HUES6 (cell line): ENCODE measurements around the gene C1D.

Experiments
- H3K27ac ChIP-seq: 2 replicates; pipeline ENCODE4 v1.7.0; 2013; ENCODE audit warnings: low read depth, mild to moderate bottlenecking, low read length, inconsistent platforms
- H3K27me3 ChIP-seq: 2 replicates; pipeline ENCODE4 v1.6.1; 2013; ENCODE audit warnings: low read length; ENCODE audit not compliant: control insufficient read depth, insufficient read depth
- H3K36me3 ChIP-seq: 2 replicates; pipeline ENCODE4 v1.6.1; 2013; ENCODE audit warnings: low read length; ENCODE audit not compliant: control insufficient read depth, insufficient read depth
- H3K4me1 ChIP-seq: 2 replicates; pipeline ENCODE4 v1.6.1; 2013; ENCODE audit warnings: low read length; ENCODE audit not compliant: control insufficient read depth, insufficient read depth
- H3K4me3 ChIP-seq: 2 replicates; pipeline ENCODE4 v1.5.1; 2013; ENCODE audit warnings: low read depth, low read length
- H3K9ac ChIP-seq: one replicate; pipeline ENCODE4 v1.6.1; 2013; ENCODE audit warnings: mild to moderate bottlenecking, low read length
- H3K9me3 ChIP-seq: 2 replicates; pipeline ENCODE4 v1.6.1; 2013; ENCODE audit warnings: low read depth, low read length; ENCODE audit not compliant: control insufficient read depth, insufficient read depth

The C1D gene

DNA sequence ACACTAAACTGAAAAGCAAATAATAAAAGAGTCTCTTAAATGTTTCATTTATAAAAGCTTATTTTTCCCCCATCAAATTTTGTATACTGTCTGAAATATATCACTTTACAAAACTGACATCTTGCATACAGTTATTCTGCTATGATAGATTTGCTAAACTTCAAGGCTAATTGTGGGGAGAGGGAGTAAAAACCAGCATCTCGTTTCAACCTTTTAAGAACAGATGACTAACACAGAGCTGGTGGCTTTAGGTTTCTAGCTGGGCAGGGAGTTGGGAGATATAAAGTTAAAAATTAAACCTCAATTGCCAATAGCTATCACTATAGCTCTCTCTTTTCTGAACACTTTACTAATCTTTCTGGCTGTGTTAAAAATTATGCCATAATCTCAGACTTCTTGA is 23.5 kb downstream of the C1D start:
- H3K4me3 ChIP-seq: no peak overlapping the region
- no peaks in the 10 kb centered on the region for H3K9me3 ChIP-seq
- H3K27ac ChIP-seq: no peak overlapping the region

DNA sequence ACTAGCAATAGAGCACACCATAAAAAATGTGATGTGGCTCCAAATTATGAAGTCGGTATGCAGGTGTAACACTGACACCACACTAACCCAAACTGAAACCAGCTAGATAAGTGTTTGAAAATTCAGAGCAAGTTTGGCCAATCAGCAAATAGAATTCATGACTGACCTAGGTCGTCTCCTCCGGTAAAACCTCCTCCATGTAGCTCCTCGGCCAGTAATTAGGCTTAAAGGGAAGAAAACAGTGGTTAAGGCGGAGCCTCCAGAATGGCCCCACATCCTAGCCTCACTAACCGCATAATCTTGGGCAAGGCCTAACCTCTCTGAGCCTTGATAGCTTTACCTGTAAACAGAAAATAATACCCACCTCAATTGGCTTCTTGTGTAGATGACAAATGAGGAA is 30.1 kb downstream of the C1D start:
- H3K9ac ChIP-seq: no peak overlapping the region
- H3K4me1 ChIP-seq: no peaks in the 10 kb centered on the region
- no peak overlapping the region for H3K4me3 ChIP-seq
- H3K27me3 ChIP-seq: no peaks in the 10 kb centered on the region
- H3K36me3 ChIP-seq: no peaks in the 10 kb centered on the region
- H3K9me3 ChIP-seq: no peaks in the 10 kb centered on the region
- no peak overlapping the region for H3K27ac ChIP-seq

More for the DNA sequence above, 23.5 kb downstream of the C1D start:
- Histone ChIP-seq H3K9ac (no peak overlapping the region), H3K36me3 (no peaks in the 10 kb centered on the region; the same call in 1 of the 2 replicates), H3K27me3 (no peaks in the 10 kb centered on the region), H3K4me1 (no peaks in the 10 kb centered on the region)

DNA sequence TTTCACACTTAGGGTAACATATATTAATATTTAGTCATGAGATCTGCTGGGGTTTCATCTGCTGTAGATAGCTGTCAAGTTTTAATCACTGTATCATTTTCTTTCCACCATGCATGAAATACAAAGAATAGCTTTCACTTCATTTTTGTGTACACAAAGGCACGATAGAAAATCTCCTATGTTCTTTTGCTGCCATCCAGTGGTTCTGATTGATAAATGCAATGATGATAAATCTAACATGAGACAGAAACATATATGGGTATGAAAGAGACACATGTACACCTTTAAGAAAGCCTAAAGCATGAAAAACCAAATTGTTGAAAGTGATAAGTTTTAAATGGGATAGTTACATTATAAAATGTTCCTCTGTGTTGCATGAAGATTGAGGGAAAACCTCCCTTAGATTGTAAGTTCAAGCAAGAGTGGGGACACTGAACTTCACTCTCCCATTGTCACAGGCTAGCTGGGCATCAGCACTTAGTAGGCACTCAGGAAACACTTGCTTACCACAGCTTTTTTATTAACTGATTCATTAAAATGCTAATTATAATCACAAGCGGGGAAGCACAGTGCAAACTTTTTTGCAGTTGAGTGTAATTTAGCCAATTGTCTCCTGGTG is 31.2 kb downstream of the C1D start:
- Histone ChIP-seq H3K9ac (no peak overlapping the region), H3K27me3 (no peaks in the 10 kb centered on the region), H3K9me3 (no peaks in the 10 kb centered on the region), H3K4me3 (no peak overlapping the region), H3K36me3 (no peaks in the 10 kb centered on the region), H3K27ac (no peak overlapping the region), H3K4me1 (no peaks in the 10 kb centered on the region)

DNA sequence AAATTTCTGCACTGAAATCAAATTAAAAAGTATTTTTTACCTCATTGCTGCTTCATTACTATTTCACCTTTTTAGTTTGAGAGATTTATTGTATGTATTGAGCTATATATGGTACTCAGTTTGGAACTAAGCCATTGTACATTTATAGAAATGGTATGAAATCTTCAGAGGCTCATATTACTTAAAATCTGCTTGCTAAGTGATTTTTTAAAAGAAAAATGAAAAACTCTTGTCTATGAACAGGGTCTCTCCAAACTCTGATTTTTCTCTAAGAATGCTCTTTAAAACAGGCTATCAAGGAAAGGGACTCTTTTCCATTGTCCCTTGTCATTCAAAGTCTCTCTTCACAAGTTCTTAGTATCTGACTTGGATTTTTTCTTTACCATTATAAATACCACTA is 31.8 kb downstream of the C1D start:
- H3K9me3 ChIP-seq: no peaks in the 10 kb centered on the region
- no peaks in the 10 kb centered on the region for H3K36me3 ChIP-seq
- no peaks in the 10 kb centered on the region for H3K4me1 ChIP-seq
- H3K9ac ChIP-seq: no peak overlapping the region
- no peak overlapping the region for H3K27ac ChIP-seq
- no peaks in the 10 kb centered on the region for H3K27me3 ChIP-seq
- no peak overlapping the region for H3K4me3 ChIP-seq

DNA sequence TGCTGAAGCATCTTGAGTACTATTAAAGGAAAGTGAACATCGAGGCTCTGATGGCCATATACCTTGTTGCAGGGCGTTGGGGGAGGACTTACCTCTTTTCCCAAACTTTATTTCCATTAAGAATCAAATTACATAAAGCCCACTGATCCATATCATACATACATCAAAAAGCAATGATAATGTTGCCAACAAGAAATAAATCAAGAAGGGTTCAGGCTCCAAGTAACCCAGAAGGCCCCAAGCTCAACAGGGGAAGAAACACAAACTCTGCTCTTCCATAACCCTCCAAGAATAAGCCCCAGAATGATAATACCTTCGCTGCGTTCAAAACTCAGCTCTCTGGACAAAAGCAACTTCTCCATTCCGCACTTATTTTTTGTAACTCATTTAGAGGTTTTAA is 32.3 kb downstream of the C1D start:
- Histone ChIP-seq H3K9ac (no peak overlapping the region), H3K27ac (no peak overlapping the region), H3K4me3 (no peak overlapping the region), H3K9me3 (no peaks in the 10 kb centered on the region), H3K4me1 (no peaks in the 10 kb centered on the region), H3K27me3 (no peaks in the 10 kb centered on the region), H3K36me3 (no peaks in the 10 kb centered on the region)

DNA sequence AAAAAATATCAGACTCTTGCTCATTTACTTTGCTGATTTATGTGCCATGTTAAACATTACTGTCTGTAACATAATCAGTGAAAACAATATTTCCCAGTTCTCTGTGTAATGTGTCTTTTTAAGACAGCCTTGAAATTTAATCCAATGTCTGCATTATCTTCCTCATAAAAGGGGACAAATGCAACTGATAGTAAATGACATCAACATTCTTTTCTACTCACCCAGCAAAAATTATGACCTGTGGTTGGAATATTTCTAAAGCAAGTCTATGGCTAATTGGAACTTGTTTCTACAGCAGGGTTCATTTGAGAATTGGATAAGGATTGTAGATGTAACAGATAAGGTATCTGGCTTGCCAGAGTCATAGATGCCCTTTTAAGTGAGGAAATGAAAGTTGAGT is 34.8 kb downstream of the C1D start:
- Histone ChIP-seq H3K36me3 (no peaks in the 10 kb centered on the region), H3K9ac (no peak overlapping the region), H3K27ac (no peak overlapping the region), H3K4me1 (no peaks in the 10 kb centered on the region), H3K4me3 (no peak overlapping the region), H3K9me3 (no peaks in the 10 kb centered on the region), H3K27me3 (no peaks in the 10 kb centered on the region)

DNA sequence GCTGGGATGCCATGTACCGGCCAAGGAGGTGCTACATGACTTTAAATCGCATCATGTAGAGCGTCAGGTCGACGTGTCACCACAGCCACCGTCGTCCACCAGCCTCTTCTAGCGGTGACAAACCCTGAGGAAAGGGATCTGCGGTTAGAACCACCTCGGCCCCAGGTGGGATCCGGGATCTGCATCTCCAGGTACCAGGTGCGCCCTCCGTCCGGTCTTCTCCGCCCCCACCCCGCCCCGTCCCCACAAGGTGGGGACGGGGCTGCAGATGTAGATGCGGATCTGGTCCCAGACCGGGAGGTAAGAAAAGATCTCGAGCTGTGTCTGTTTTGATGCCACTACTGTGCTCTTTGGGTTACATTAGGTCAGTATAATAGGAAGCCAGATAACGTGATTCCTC is 38.4 kb downstream of the C1D start:
- Histone ChIP-seq H3K4me3 (no peak overlapping the region), H3K27ac (no peak overlapping the region), H3K4me1 (no peaks in the 10 kb centered on the region), H3K9me3 (no peaks in the 10 kb centered on the region), H3K9ac (no peak overlapping the region), H3K36me3 (no peaks in the 10 kb centered on the region), H3K27me3 (no peaks in the 10 kb centered on the region)

DNA sequence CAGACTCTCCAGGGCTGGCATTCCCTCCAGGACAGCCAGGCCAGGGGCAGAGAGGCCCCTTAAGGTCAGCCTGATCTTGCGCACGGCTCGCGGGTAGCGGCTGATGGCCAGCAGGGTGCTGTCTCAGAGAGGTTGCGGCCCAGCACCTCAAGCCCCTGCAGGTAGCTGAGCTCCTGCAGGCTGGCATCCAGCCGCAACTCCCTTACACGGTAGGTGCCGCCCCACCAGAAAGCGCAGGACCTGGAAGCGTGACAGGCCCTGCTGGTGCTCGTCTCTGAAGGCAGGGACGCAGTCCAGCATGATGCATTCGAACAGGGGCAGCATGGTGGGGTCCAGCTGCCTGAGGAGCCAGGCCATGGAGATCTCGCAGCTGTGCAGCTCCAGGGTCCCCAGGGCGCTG is 38.9 kb downstream of the C1D start:
- Histone ChIP-seq H3K27me3 (no peaks in the 10 kb centered on the region), H3K4me3 (no peak overlapping the region), H3K36me3 (no peaks in the 10 kb centered on the region), H3K27ac (no peak overlapping the region), H3K9me3 (no peaks in the 10 kb centered on the region), H3K9ac (no peak overlapping the region), H3K4me1 (no peaks in the 10 kb centered on the region)

DNA sequence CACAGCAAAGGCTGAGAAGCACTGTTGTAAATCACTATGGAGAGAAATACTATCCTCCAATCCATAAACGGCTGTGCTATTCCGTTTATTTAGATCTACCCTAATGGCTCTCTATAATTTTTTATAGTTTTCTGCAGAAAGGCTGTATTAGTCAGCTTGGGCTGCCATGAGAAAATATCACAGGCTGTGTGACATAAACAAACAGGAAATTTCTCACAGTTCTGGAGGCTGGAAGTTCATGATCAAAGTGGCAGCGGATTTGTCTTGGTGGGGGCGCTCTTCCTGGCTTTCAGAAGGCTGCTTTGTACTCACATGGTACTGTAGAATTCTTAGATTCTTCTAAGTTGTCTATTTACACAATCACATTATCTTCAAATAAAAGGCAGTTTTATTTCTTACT is 44.1 kb downstream of the C1D start:
- H3K9ac ChIP-seq: no peak overlapping the region
- no peak overlapping the region for H3K27ac ChIP-seq
- no peaks in the 10 kb centered on the region for H3K4me1 ChIP-seq
- H3K36me3 ChIP-seq: no peaks in the 10 kb centered on the region
- no peaks in the 10 kb centered on the region for H3K9me3 ChIP-seq
- no peak overlapping the region for H3K4me3 ChIP-seq
- no peaks in the 10 kb centered on the region for H3K27me3 ChIP-seq

DNA sequence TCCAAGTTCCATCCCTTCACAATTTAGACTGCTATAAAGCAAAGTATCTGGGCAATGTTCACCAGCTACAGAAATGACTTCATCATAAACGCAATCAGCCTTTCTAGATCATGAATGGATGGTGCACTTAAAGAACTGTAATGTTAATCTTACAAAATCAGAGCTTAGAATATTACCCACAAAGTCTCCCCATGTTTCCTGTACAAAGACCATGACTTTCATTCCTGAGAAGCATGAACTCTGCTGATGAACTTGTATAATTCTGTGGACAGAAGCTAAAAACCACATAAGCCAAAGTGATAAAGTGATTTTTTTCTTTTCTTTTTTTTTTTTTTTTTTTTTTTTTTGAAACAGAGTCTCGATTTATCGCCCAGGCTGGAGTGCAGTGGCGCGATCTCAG is 53.3 kb downstream of the C1D start:
- Histone ChIP-seq H3K27ac (no peak overlapping the region), H3K9me3 (no peaks in the 10 kb centered on the region), H3K9ac (no peak overlapping the region), H3K27me3 (no peaks in the 10 kb centered on the region), H3K4me1 (no peaks in the 10 kb centered on the region), H3K36me3 (no peaks in the 10 kb centered on the region), H3K4me3 (no peak overlapping the region)

DNA sequence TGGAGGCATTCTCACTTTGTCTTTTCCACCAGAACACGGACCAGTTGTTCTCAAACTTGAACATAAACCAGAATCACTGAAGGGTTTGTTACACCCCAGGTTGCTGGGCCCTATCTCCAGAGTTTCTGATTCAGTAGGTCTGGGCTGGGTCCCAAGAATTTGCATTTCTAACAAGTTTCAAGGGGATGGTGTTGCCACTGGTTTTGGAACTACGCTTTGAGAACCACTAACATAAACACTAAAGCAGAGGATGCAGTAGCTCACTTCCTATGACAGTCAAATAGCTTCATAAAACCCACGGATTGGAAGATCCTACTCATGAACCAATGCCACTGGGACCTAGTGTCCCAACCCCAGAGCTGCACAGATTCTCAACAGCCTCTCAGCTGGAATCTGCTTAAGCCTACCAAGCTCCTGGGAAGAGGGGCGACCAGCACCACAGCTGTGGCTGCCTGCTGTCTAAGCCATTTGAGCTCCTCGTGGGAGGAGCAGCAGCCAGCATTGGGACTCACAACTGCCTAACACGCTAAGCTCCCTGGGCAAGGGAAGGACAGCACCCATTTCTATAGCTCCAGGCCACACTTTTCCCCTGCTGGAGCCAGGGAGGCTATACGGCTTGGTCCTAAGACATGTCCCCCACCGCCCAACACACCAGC is 62.5 kb downstream of the C1D start:
- Histone ChIP-seq H3K9ac (no peak overlapping the region), H3K4me1 (no peaks in the 10 kb centered on the region), H3K36me3 (no peaks in the 10 kb centered on the region), H3K4me3 (no peak overlapping the region), H3K27me3 (no peaks in the 10 kb centered on the region), H3K9me3 (no peaks in the 10 kb centered on the region), H3K27ac (no peak overlapping the region)
